ENCODE results near the gene GRM3.

Gene GRM3

GRCh38 chr7:86833360-86833759 is 189.7 kb downstream of the GRM3 start:
- no peak overlapping the region for H3K4me3 ChIP-seq (ENCODE audit: low read depth, low read length)
- no peaks in the 10 kb centered on the region for H3K27me3 ChIP-seq (ENCODE audit: control insufficient read depth, insufficient read depth, low read length)
- no peaks in the 10 kb centered on the region for H3K9me3 ChIP-seq (ENCODE audit: control insufficient read depth, low read length)
- no peak overlapping the region for H3K4me2 ChIP-seq (ENCODE audit: low read length)
- no peak overlapping the region for H2AFZ ChIP-seq
- H3K9ac ChIP-seq, result no peak overlapping the region
- H3K79me2 ChIP-seq, result no peaks in the 10 kb centered on the region
- no peaks in the 10 kb centered on the region for H3K36me3 ChIP-seq (ENCODE audit: control insufficient read depth, insufficient read depth, low read length)
- H3K4me1 ChIP-seq, result no peaks in the 10 kb centered on the region
- no peak overlapping the region for H3K27ac ChIP-seq
- TF ChIP-seq CTCF (IDR thresholded peaks at IDR 0.05), result no peak

GRCh38 chr7:86837235-86837634 is 193.5 kb downstream of the GRM3 start:
- no peaks in the 10 kb centered on the region for H3K79me2 ChIP-seq
- no peak overlapping the region for H3K4me3 ChIP-seq (ENCODE audit: low read depth, low read length)
- no peak overlapping the region for H3K9ac ChIP-seq
- no peak for TF ChIP-seq CTCF (IDR thresholded peaks at IDR 0.05)
- H3K36me3 ChIP-seq (ENCODE audit: control insufficient read depth, insufficient read depth, low read length), result no peaks in the 10 kb centered on the region
- H2AFZ ChIP-seq, result no peak overlapping the region
- no peaks in the 10 kb centered on the region for H3K9me3 ChIP-seq (ENCODE audit: control insufficient read depth, low read length)
- H3K4me1 ChIP-seq, result no peaks in the 10 kb centered on the region
- no peak overlapping the region for H3K4me2 ChIP-seq (ENCODE audit: low read length)
- H3K27me3 ChIP-seq (ENCODE audit: control insufficient read depth, insufficient read depth, low read length), result no peaks in the 10 kb centered on the region
- no peak overlapping the region for H3K27ac ChIP-seq

GRCh38 chr7:86844608-86845007 is 200.9 kb downstream of the GRM3 start:
- Histone ChIP-seq H3K9me3 (ENCODE audit: control insufficient read depth, low read length) (no peaks in the 10 kb centered on the region), H3K4me2 (ENCODE audit: low read length) (no peak overlapping the region), H3K9ac (no peak overlapping the region), H3K36me3 (ENCODE audit: control insufficient read depth, insufficient read depth, low read length) (no peaks in the 10 kb centered on the region), H3K4me3 (ENCODE audit: low read depth, low read length) (no peak overlapping the region), H2AFZ (no peak overlapping the region), H3K27me3 (ENCODE audit: control insufficient read depth, insufficient read depth, low read length) (no peaks in the 10 kb centered on the region), H3K27ac (no peak overlapping the region), H3K4me1 (no peaks in the 10 kb centered on the region), H3K79me2 (no peaks in the 10 kb centered on the region)
- TF ChIP-seq CTCF (IDR thresholded peaks at IDR 0.05), result no peak

GRCh38 chr7:86846494-86847190 is 202.9 kb downstream of the GRM3 start:
- Histone ChIP-seq H3K27ac (no peak overlapping the region), H2AFZ (no peak overlapping the region), H3K4me1 (no peaks in the 10 kb centered on the region), H3K27me3 (ENCODE audit: control insufficient read depth, insufficient read depth, low read length) (no peaks in the 10 kb centered on the region), H3K9ac (no peak overlapping the region), H3K9me3 (ENCODE audit: control insufficient read depth, low read length) (no peaks in the 10 kb centered on the region), H3K4me3 (ENCODE audit: low read depth, low read length) (no peak overlapping the region), H3K79me2 (no peaks in the 10 kb centered on the region), H3K4me2 (ENCODE audit: low read length) (no peak overlapping the region), H3K36me3 (ENCODE audit: control insufficient read depth, insufficient read depth, low read length) (no peaks in the 10 kb centered on the region)
- no peak for TF ChIP-seq CTCF (IDR thresholded peaks at IDR 0.05)

- no peaks in the 10 kb centered on the region for H3K9me3 ChIP-seq (ENCODE audit: control insufficient read depth, low read length)
- H3K9ac ChIP-seq, result no peak overlapping the region
- no peaks in the 10 kb centered on the region for H3K4me1 ChIP-seq
- H3K27ac ChIP-seq, result no peak overlapping the region
- no peaks in the 10 kb centered on the region for H3K79me2 ChIP-seq
- H3K27me3 ChIP-seq (ENCODE audit: control insufficient read depth, insufficient read depth, low read length), result no peaks in the 10 kb centered on the region
- no peak overlapping the region for H2AFZ ChIP-seq
- H3K36me3 ChIP-seq (ENCODE audit: control insufficient read depth, insufficient read depth, low read length), result no peaks in the 10 kb centered on the region
- TF ChIP-seq CTCF (IDR thresholded peaks at IDR 0.05), result no peak
- no peak overlapping the region for H3K4me3 ChIP-seq (ENCODE audit: low read depth, low read length)
- no peak overlapping the region for H3K4me2 ChIP-seq (ENCODE audit: low read length)
These were observed 204.5 kb downstream of the GRM3 start for GRCh38 chr7:86848226-86848625.
